Calu3 (cell line): ENCODE results near the gene SASH3. TPM values are rescaled to one million over a fixed set of nuclear protein-coding genes. Genes with fewer than 3 reads are reported as not detected.

ENCODE experiments used
- BruUV-seq: library from RNA; stranded (reverse); fragments of 400-500 nt; replicated peaks from 2 replicates; lab custom pipeline; 2021; lab: Mats Ljungman, UMichigan
- CTCF ChIA-PET: fragments of 300-600 bp; sonication (Branson Sonifier 250); formaldehyde crosslinking; loops from one replicate; lab custom pipeline; 2022; ENCODE audit warnings: antibody characterized with exemption; lab: Charles Lee
- DNase-seq: peaks from one replicate; pipeline ENCODE4 v3.0.0; 2022
- H3K27ac Mint-ChIP-seq: one replicate; pipeline ENCODE4 v1.8.0; 2022; ENCODE audit warnings: mixed read lengths; ENCODE audit not compliant: unreplicated experiment
- H3K27me3 Mint-ChIP-seq: one replicate; pipeline ENCODE4 v1.8.0; 2022; ENCODE audit warnings: mixed read lengths; ENCODE audit not compliant: unreplicated experiment
- H3K36me3 Mint-ChIP-seq: one replicate; pipeline ENCODE4 v1.8.0; 2022; ENCODE audit warnings: mild to moderate bottlenecking, moderate library complexity, mixed read lengths; ENCODE audit not compliant: insufficient read depth, unreplicated experiment
- H3K4me1 Mint-ChIP-seq: one replicate; pipeline ENCODE4 v1.8.0; 2022; ENCODE audit warnings: mild to moderate bottlenecking, low read depth, mixed read lengths; ENCODE audit not compliant: unreplicated experiment
- H3K4me3 Mint-ChIP-seq: one replicate; pipeline ENCODE4 v1.8.0; 2022; ENCODE audit warnings: mild to moderate bottlenecking, low read depth, moderate library complexity, mixed read lengths; ENCODE audit not compliant: unreplicated experiment
- H3K9me3 Mint-ChIP-seq: one replicate; pipeline ENCODE4 v1.8.0; 2022; ENCODE audit warnings: low read depth, mixed read lengths; ENCODE audit not compliant: unreplicated experiment
- CTCF ChIP-seq: fragments of 200-600 bp; IDR thresholded peaks from one replicate; pipeline ENCODE4 v1.8.0; 2022; ENCODE audit warnings: antibody characterized with exemption; ENCODE audit not compliant: unreplicated experiment
- intact Hi-C: fragments of 100-400 bp; cut with micrococcal nuclease; formaldehyde crosslinking; loops from one replicate; pipeline ENCODE4 v1.10.0; 2022; ENCODE audit not compliant: unreplicated experiment
- total RNA-seq: library from RNA; stranded (reverse); gene quantifications from 2 replicates; pipeline ENCODE4 v1.2.3, GENCODE V29; 2022

The SASH3 gene
- total RNA-seq, 1 experiment from 2014 or later, result not detected

DNA sequence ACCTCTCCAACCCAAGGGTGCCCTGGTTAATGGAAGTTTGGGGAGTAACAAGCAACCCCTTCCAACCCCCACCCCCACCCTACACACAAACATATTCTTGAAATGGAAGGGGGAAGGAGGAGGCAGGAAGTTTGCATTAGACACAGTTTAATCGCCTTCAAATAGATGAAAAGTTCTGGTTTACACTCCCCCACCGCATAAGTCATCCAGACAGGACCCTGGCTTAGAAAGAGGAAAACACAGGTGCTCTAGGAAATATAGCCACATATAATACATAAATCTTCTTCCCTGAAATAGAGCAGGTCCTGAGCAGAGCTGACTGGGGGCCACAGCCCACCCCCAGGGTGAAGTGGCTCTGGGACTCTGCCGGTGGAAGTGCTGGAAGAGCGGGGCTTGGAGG lies 25.1 kb downstream of the SASH3 start:
- Mint-ChIP-seq H3K36me3 (peaks cover 17% of the 10 kb centered on the region), H3K4me3 (no peak overlapping the region), H3K27ac (no peak overlapping the region), H3K9me3 (no peaks in the 10 kb centered on the region), H3K27me3 (no peaks in the 10 kb centered on the region), H3K4me1 (no peaks in the 10 kb centered on the region)
- intact Hi-C loops, result no loop called here
- BruUV-seq, result no TSS peak
- CTCF ChIA-PET, result interaction anchor here (0.7 kb wide), 1 partner anchor 9 kb away, joined by 4 read pairs; no protein-coding TSS in a partner anchor
- no peak for TF ChIP-seq CTCF
- no peak for DNase-seq

DNA sequence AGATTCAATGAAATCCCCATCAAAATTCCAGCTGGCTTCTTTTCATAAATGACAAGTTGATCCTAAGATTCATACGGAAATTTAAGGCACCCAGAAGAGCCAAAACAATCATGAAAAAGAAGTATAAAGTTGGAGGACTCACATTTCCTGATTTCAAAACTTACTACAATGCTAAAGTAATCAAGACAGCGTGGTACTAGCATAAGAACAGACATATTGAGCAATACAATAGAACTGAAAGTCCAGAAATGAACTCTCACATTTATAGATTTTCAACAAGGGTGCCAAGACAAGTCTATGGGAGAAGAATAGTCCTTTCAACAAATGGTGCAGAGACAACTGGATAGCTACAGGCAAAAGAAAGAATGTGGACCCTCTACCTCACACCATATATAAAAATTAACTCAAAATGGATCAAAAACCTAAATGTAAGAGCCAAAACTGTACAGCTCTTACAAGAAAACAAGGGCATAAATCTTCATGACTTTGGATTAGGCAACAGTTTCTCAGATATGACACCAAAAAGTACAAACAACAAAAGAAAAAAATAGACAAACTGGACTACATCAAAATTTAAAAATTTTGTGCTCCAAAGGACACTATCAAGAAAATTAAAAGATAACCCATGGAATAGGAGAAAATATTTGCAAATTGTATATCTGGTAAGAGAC lies 28.5 kb downstream of the SASH3 start:
- CTCF ChIA-PET, result no interaction called here
- Mint-ChIP-seq H3K9me3 (no peaks in the 10 kb centered on the region), H3K36me3 (peaks cover 25% of the 10 kb centered on the region), H3K27me3 (no peaks in the 10 kb centered on the region), H3K27ac (no peak overlapping the region), H3K4me3 (no peak overlapping the region), H3K4me1 (no peaks in the 10 kb centered on the region)
- intact Hi-C loops, result no loop called here
- no peak for TF ChIP-seq CTCF
- DNase-seq, result no peak
- BruUV-seq, result no TSS peak

DNA sequence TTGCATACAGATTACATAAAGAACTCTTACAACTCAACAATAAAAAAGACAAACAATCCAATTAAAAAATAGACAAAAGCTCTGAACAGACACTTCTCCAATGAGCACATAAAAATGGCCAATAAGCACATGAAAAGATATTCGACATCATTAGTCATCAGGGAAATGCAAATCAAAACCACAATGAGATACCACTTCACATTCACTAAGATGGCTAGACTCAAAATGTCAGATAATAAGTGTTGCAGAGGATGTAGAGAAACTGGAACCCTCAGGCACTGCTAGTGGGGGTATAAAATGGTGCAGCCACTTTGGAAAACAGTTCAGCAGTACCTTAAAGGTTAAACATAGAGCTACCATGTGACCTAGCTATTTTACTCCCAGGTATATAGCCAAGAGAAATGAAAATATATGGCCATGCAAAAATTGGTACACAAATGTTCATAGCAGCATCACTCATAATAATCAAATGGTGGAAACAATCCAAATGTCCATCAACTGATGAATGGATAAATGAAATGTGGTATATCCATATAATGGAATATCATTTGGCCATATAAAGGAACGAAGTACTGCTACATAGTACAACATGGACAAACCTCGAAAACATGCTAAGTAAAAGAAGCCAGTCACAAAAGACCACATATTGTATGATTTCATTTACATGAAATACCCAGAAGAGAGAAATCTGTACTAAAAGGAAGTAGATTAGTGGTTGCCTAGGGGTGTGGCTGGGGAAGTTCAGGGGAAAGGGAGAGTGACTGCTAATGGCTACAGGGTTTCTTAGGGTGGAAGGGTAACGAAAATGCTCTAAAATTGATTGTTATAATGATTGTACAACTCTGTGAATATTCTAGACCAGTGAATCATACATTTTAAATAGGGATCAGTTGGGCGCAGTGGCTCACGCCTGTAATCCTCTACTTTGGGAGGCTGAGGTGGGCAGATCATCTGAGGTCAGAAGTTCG lies 29.4 kb downstream of the SASH3 start:
- DNase-seq, result no peak
- TF ChIP-seq CTCF, result no peak
- Mint-ChIP-seq H3K27ac (no peak overlapping the region), H3K4me1 (no peaks in the 10 kb centered on the region), H3K36me3 (peaks cover 32% of the 10 kb centered on the region), H3K9me3 (no peaks in the 10 kb centered on the region), H3K4me3 (no peak overlapping the region), H3K27me3 (no peaks in the 10 kb centered on the region)
- intact Hi-C loops, result no loop called here
- CTCF ChIA-PET, result no interaction called here
- BruUV-seq, result no TSS peak

- no peaks in the 10 kb centered on the region for H3K4me1 Mint-ChIP-seq
- H3K4me3 Mint-ChIP-seq, result no peak overlapping the region
- no peak for TF ChIP-seq CTCF
- DNase-seq, result no peak
- no peaks in the 10 kb centered on the region for H3K9me3 Mint-ChIP-seq
- no TSS peak for BruUV-seq
- H3K36me3 Mint-ChIP-seq, result peaks cover 26% of the 10 kb centered on the region
- CTCF ChIA-PET, result interaction anchor here (0.5 kb wide), 1 partner anchor 9 kb away, joined by 4 read pairs; no protein-coding TSS in a partner anchor
- intact Hi-C loops, result no loop called here
- H3K27me3 Mint-ChIP-seq, result no peaks in the 10 kb centered on the region
- no peak overlapping the region for H3K27ac Mint-ChIP-seq
Observed at GRCh38 chrX:129813662-129814368, 34.1 kb downstream of the SASH3 start.
